DMS53 treated with DMSO at 0.1 percent for 48 hours (cell line): ENCODE data around the gene DIO3.
"Not testable (repeated sequence)": the region's sequence is repeated elsewhere in the genome, so short reads cannot be mapped to it uniquely, and the experiment has no call there.

Source experiments
- DNase-seq: peaks from one replicate; lab custom pipeline; 2025; ENCODE audit not compliant: unreplicated experiment; lab: John Stamatoyannopoulos, UW

Gene DIO3

GRCh38 chr14:101540481-101541462, 20.5 kb upstream of the DIO3 start:
- DNase-seq, result no peak

GRCh38 chr14:101542391-101542790, 18.9 kb upstream of the DIO3 start:
- DNase-seq, result no peak

GRCh38 chr14:101543814-101544213, 17.5 kb upstream of the DIO3 start:
- DNase-seq, result no peak

GRCh38 chr14:101544550-101544949, 16.7 kb upstream of the DIO3 start:
- no peak for DNase-seq

- DNase-seq, result no peak
Measured at GRCh38 chr14:101546706-101547105, 14.6 kb upstream of the DIO3 start.

GRCh38 chr14:101547107-101547738, 14.1 kb upstream of the DIO3 start:
- no peak for DNase-seq

GRCh38 chr14:101547961-101548669, 13.2 kb upstream of the DIO3 start:
- DNase-seq, result no peak

- DNase-seq, result no peak
Measured at GRCh38 chr14:101548710-101549109, 12.6 kb upstream of the DIO3 start.

GRCh38 chr14:101549154-101549553, 12.1 kb upstream of the DIO3 start:
- DNase-seq, result no peak

- DNase-seq, result not testable (repeated sequence)
Measured at GRCh38 chr14:101550202-101550912, 10.9 kb upstream of the DIO3 start.

GRCh38 chr14:101551729-101552595, 9.3 kb upstream of the DIO3 start:
- DNase-seq, result no peak

GRCh38 chr14:101552786-101553231, 8.5 kb upstream of the DIO3 start:
- DNase-seq, result no peak

- no peak for DNase-seq
Measured at GRCh38 chr14:101553393-101553792, 7.9 kb upstream of the DIO3 start.

- DNase-seq, result no peak
Measured at GRCh38 chr14:101553931-101554330, 7.4 kb upstream of the DIO3 start.

- DNase-seq, result no peak
Measured at GRCh38 chr14:101554991-101555668, 6.2 kb upstream of the DIO3 start.

GRCh38 chr14:101555669-101556043, 5.6 kb upstream of the DIO3 start:
- DNase-seq, result not testable (repeated sequence)

- no peak for DNase-seq
Measured at GRCh38 chr14:101556131-101556530, 5.2 kb upstream of the DIO3 start.

GRCh38 chr14:101556566-101557320, 4.6 kb upstream of the DIO3 start:
- no peak for DNase-seq

- no peak for DNase-seq
Measured at GRCh38 chr14:101557321-101557695, 4.0 kb upstream of the DIO3 start.
